Epidermal melanocyte (primary cell): ENCODE data around the gene OLFML3.

Source experiments
- DNase-seq: peaks from one replicate; pipeline ENCODE4 v3.0.0; 2011; ENCODE audit warnings: low spot score; ENCODE audit not compliant: insufficient read length

The OLFML3 gene

GRCh38 chr1:114025609-114026401 is 46.5 kb downstream of the OLFML3 start:
- DNase-seq = no peak

- no peak for DNase-seq
Measured at GRCh38 chr1:114026797-114027196, 47.5 kb downstream of the OLFML3 start.
